K562 (cell line): ENCODE measurements around the gene SLC1A7. TPM values are rescaled to one million over a fixed set of nuclear protein-coding genes. Genes with fewer than 3 reads are reported as not detected.

Experiments used
- ATAC-seq: fragments of 200-7000 bp; cut with Tn5 transposase; 3 replicates; pipeline ENCODE4 v1.9.1; 2020; ENCODE audit warnings: moderate library complexity
- BruUV-seq: library from RNA; stranded (reverse); fragments of 400-500 nt; replicated peaks from 2 replicates; lab custom pipeline; 2021; lab: Mats Ljungman, UMichigan
- CTCF ChIA-PET: fragments of 300-600 bp; formaldehyde crosslinking; extraction: SDS; loops from one replicate; lab custom pipeline; 2021; ENCODE audit warnings: low intra/inter-chr PET ratio; lab: Yijun Ruan, JAX
- POLR2A ChIA-PET: fragments of 300-600, 350-650 bp; sonication (Branson Sonifier 250); formaldehyde crosslinking; extraction: SDS; loops from one replicate; lab custom pipeline; 2021; ENCODE audit warnings: antibody characterized with exemption, inconsistent platforms; lab: Yijun Ruan, JAX
- DNase-seq, 4 experiments: peaks; one replicate each; pipeline versions ENCODE4 v3.0.0 to v3.0.0-alpha.2; 2011 to 2018; ENCODE audit warnings: low spot score in 3 of 4, mixed read lengths in 3 of 4; ENCODE audit errors: extremely low read depth in 1 of 4
- FAIRE-seq: peaks from 2 replicates; lab custom pipeline; 2011; peaks lifted over from hg19 to GRCh38; lab: Jason Lieb, UNC
- H2AFZ ChIP-seq: 2 replicates; pipeline ENCODE4 v1.6.0; 2011; ENCODE audit warnings: low read depth, low read length, control low read depth, inconsistent platforms
- H3K27ac ChIP-seq: fragments of 200-600 bp; 3 replicates; pipeline ENCODE4 v1.8.0; 2011; ENCODE audit warnings: low read depth, mild to moderate bottlenecking, control low read depth, inconsistent platforms, low read length, moderate library complexity, mixed read lengths; ENCODE audit errors: extremely low read depth
- H3K27me3 ChIP-seq, 2 experiments: fragments of 300-600 bp in 1 of 2; 2 replicates in 1 of 2; 3 replicates in 1 of 2; pipeline versions ENCODE4 v1.6.0 to v1.8.0; 2011; ENCODE audit warnings: inconsistent platforms in 2 of 2, low read length in 2 of 2, mild to moderate bottlenecking in 1 of 2, mixed read lengths in 1 of 2, moderate library complexity in 1 of 2; ENCODE audit not compliant: control insufficient read depth in 2 of 2, insufficient read depth in 2 of 2
- H3K36me3 ChIP-seq: fragments of 300-600 bp; 3 replicates; pipeline ENCODE4 v1.8.0; 2011; ENCODE audit warnings: mild to moderate bottlenecking, low read length, inconsistent platforms; ENCODE audit not compliant: control insufficient read depth, insufficient read depth
- H3K4me1 ChIP-seq, 2 experiments: fragments of 200-600 bp in 1 of 2; replicated peaks in 1 of 2; 2 replicates in 1 of 2; 3 replicates in 1 of 2; pipeline versions ENCODE4 v1.5.1 to v1.8.0; 2011; ENCODE audit warnings: inconsistent platforms in 2 of 2, low read length in 2 of 2, mild to moderate bottlenecking in 1 of 2, mixed read lengths in 1 of 2, moderate library complexity in 1 of 2; ENCODE audit not compliant: control insufficient read depth in 2 of 2, insufficient read depth in 2 of 2
- H3K4me2 ChIP-seq: 2 replicates; pipeline ENCODE4 v1.6.1; 2011; ENCODE audit warnings: low read length, control low read depth, inconsistent platforms, mixed read lengths; ENCODE audit not compliant: insufficient read depth
- H3K4me3 ChIP-seq: fragments of 200-600 bp; sonication (generic), shearing (Covaris generic); 2 replicates; pipeline ENCODE4 v1.5.1; 2016; ENCODE audit warnings: control low read depth, inconsistent platforms
- H3K79me2 ChIP-seq: fragments of 200-600 bp; 3 replicates; pipeline ENCODE4 v1.8.0; 2011; ENCODE audit warnings: low read length, inconsistent platforms; ENCODE audit not compliant: control insufficient read depth, insufficient read depth
- H3K9ac ChIP-seq, 2 experiments: 2 replicates each; pipeline versions ENCODE4 v1.6.0 to v1.6.1; 2011; ENCODE audit warnings: low read depth in 2 of 2, low read length in 2 of 2, control low read depth in 1 of 2, inconsistent platforms in 1 of 2, mild to moderate bottlenecking in 1 of 2, mixed read lengths in 1 of 2; ENCODE audit not compliant: insufficient read depth in 1 of 2
- H3K9me1 ChIP-seq: one replicate; pipeline ENCODE4 v1.6.0; 2011; ENCODE audit warnings: inconsistent platforms, mild to moderate bottlenecking, low read length, moderate library complexity; ENCODE audit not compliant: control insufficient read depth, insufficient read depth
- H3K9me3 ChIP-seq: replicated peaks from 2 replicates; pipeline ENCODE4 v1.5.1; 2011; ENCODE audit warnings: low read depth, low read length, inconsistent platforms; ENCODE audit not compliant: control insufficient read depth, insufficient read depth
- H4K20me1 ChIP-seq: replicated peaks from 2 replicates; pipeline ENCODE4 v1.6.1; 2011; ENCODE audit warnings: low read length, inconsistent platforms, mixed read lengths; ENCODE audit not compliant: control insufficient read depth, insufficient read depth
- ADNP ChIP-seq: fragments of 200-800 bp; sonication (Bioruptor generic); IDR thresholded peaks from 2 replicates; pipeline ENCODE4 v1.6.1; 2016; ENCODE audit warnings: missing genetic modification characterization, missing compliant biosample characterization
- BCOR ChIP-seq: fragments of 450-650 bp; IDR thresholded peaks from 2 replicates; pipeline ENCODE4 v1.6.1; 2016
- CBX1 ChIP-seq: sonication (generic); IDR thresholded peaks from 2 replicates; pipeline ENCODE4 v1.6.1; 2016; ENCODE audit warnings: antibody characterized with exemption, low read depth, mild to moderate bottlenecking
- CEBPB ChIP-seq: fragments of 450-650 bp; IDR thresholded peaks from 2 replicates; pipeline ENCODE4 v1.6.1; 2016; ENCODE audit warnings: missing genetic modification characterization, missing compliant biosample characterization
- CHD4 ChIP-seq: fragments of 200-600 bp; sonication (generic); IDR thresholded peaks from 3 replicates; pipeline ENCODE4 v1.6.1; 2012; ENCODE audit warnings: low read depth, mild to moderate bottlenecking, mixed read lengths, low read length, inconsistent platforms; ENCODE audit not compliant: insufficient read depth, insufficient replicate concordance, poor library complexity, severe bottlenecking
- ESRRA ChIP-seq: fragments of 450-650 bp; IDR thresholded peaks from 2 replicates; pipeline ENCODE4 v1.6.1; 2014; ENCODE audit warnings: low read depth, mild to moderate bottlenecking, moderate library complexity, borderline replicate concordance
- EZH2 ChIP-seq: IDR thresholded peaks from 2 replicates; pipeline ENCODE4 v1.6.1; 2012; ENCODE audit warnings: low read depth, mild to moderate bottlenecking, inconsistent platforms, low read length, borderline replicate concordance
- HDAC2 ChIP-seq: fragments of 450-650 bp; IDR thresholded peaks from 2 replicates; pipeline ENCODE4 v1.6.1; 2016; ENCODE audit warnings: mild to moderate bottlenecking
- KDM1A ChIP-seq, 2 experiments: fragments of 450-650 bp; IDR thresholded peaks; 2 replicates each; pipeline ENCODE4 v1.6.1; 2016; ENCODE audit warnings: mild to moderate bottlenecking in 2 of 2
- L3MBTL2 ChIP-seq: fragments of 450-650 bp; IDR thresholded peaks from 2 replicates; pipeline ENCODE4 v1.6.1; 2016; ENCODE audit warnings: mild to moderate bottlenecking, moderate library complexity
- MTA3 ChIP-seq: fragments of 450-650 bp; formaldehyde crosslinking; IDR thresholded peaks from 2 replicates; pipeline ENCODE4 v1.6.1; 2017; ENCODE audit warnings: mild to moderate bottlenecking, borderline replicate concordance
- RBM25 ChIP-seq: fragments of 200-400 bp; formaldehyde crosslinking; IDR thresholded peaks from 2 replicates; pipeline ENCODE4 v1.6.1; 2018; ENCODE audit warnings: low read length, low read depth, moderate library complexity; ENCODE audit not compliant: severe bottlenecking
- RCOR1 ChIP-seq, 2 experiments: IDR thresholded peaks; 2 replicates each; pipeline ENCODE4 v1.6.1; 2012; ENCODE audit warnings: low read depth in 2 of 2, low read length in 2 of 2, borderline replicate concordance in 1 of 2, improper control_type of control experiment in 1 of 2
- SMARCA5 ChIP-seq: fragments of 450-650 bp; IDR thresholded peaks from 2 replicates; pipeline ENCODE4 v1.6.1; 2016
- TCF3 ChIP-seq: sonication (generic); formaldehyde crosslinking; IDR thresholded peaks from 2 replicates; pipeline ENCODE4 v1.4.0; 2020; ENCODE audit warnings: mild to moderate bottlenecking, missing genetic modification reagents
- ZBTB26 ChIP-seq: fragments of 450-650 bp; formaldehyde crosslinking; IDR thresholded peaks from 2 replicates; pipeline ENCODE4 v1.4.0; 2022; ENCODE audit warnings: missing genetic modification characterization
- ZFP36 ChIP-seq: fragments of 150-350 bp; IDR thresholded peaks from 2 replicates; pipeline ENCODE4 v1.6.1; 2018; ENCODE audit warnings: low read length, low read depth; ENCODE audit not compliant: partially characterized antibody
- ZNF277 ChIP-seq: fragments of 250-450 bp; sonication (Bioruptor Pico); IDR thresholded peaks from 2 replicates; pipeline ENCODE4 v1.8.0; 2022; ENCODE audit warnings: inconsistent platforms, mild to moderate bottlenecking, moderate library complexity, borderline replicate concordance
- WGBS: fragments of 100-300 bp; shearing (Covaris generic); methylation state at CpG from one replicate; pipeline ENCODE4 v1.1.6; 2016; ENCODE audit warnings: low coverage, mixed read lengths; ENCODE audit not compliant: insufficient coverage; ENCODE audit errors: missing lambda C conversion rate; 5-methylcytosine and 5-hydroxymethylcytosine counted together
- in situ Hi-C: fragments of 300-500 bp; cut with MboI; formaldehyde crosslinking; loops from 4 replicates; pipeline ENCODE4 v1.15.0; 2018; ENCODE audit warnings: inconsistent platforms, mixed read lengths
- intact Hi-C: fragments of 100-400 bp; cut with micrococcal nuclease; formaldehyde crosslinking; loops from 2 replicates; pipeline ENCODE4 v1.14.2; 2022
- polyA plus RNA-seq, 8 experiments: library from polyadenylated mRNA; depleted of rRNA in 4 of 8; stranded (reverse) in 5 of 8; unstranded in 3 of 8; fragments of >200 nt; fragmentation: Nextera tagmentation in 2 of 8; fragmentation: Illumina TruSeq in 1 of 8; extraction: Ambion mirVana in 2 of 8; extraction: Trizol in 1 of 8; gene quantifications; 2 replicates each; pipeline versions ENCODE4 v1.2.1 to v1.2.3, GENCODE V29; 2011 to 2014; ENCODE audit warnings: inconsistent platforms in 1 of 8, missing spikeins in 1 of 8
- total RNA-seq, 7 experiments: library from RNA; depleted of rRNA in 6 of 7; stranded (reverse); fragments of >200 nt in 6 of 7; fragmentation: Illumina TruSeq in 2 of 7; extraction: Trizol in 2 of 7; gene quantifications; 2 replicates each; pipeline versions ENCODE4 v1.2.1 to v1.2.3, GENCODE V29; 2011 to 2021; ENCODE audit warnings: low replicate concordance in 1 of 7

Gene SLC1A7
- total and polyA plus RNA-seq, 9 of the 15 experiments (the other 6 are each of a cell fraction or from before 2014, with no cell fraction given) = 0.07 TPM; not detected in 8

- Histone ChIP-seq H3K9me3 (peaks cover 6% of the 10 kb centered on the region), H2AFZ (no peak overlapping the region), H3K4me2 (no peak overlapping the region)
- no peak for FAIRE-seq
- TF ChIP-seq ESRRA (peak; percentile 68), CBX1 (peak; percentile 36; the same call in 1 of the 2 replicates), ADNP (peak; percentile 64; the same call in 1 of the 2 replicates), L3MBTL2 (no peak), ZFP36 (peak; percentile 89), HDAC2 (peak; percentile 65; the same call in 1 of the 2 replicates), EZH2 (no peak), ZBTB26 (CRISPR knock-in tag) (no peak), TCF3 (CRISPR knock-in tag) (no peak), MTA3 (no peak), CEBPB (no peak), CHD4 (peak; percentile 60), BCOR (peak; percentile 89), ZNF277 (CRISPR knock-in tag) (no peak), SMARCA5 (peak; percentile 60; the same call in 1 of the 2 replicates), KDM1A (IDR thresholded peaks at IDR 0.05) (peak in 1 of 2 experiments; percentile 65; a peak in 2 of 4 replicates), RBM25 (peak; percentile 78), RCOR1 (IDR thresholded peaks at IDR 0.05; ENCODE audit: borderline replicate concordance in 1 of 2, low read depth in 2 of 2, low read length in 2 of 2) (peak in 1 of 2 experiments; percentile 38; a peak in 1 of 4 replicates)
- TF ChIP-seq, all 486 proteins: peak for 11
- Histone ChIP-seq H3K79me2 (no peaks in the 10 kb centered on the region), H4K20me1 (no peaks in the 10 kb centered on the region), H3K27me3 (peaks cover 2 to 26% of the 10 kb centered on the region in 2 experiments; a peak in 3 of 5 replicates), H3K4me3 (no peak overlapping the region), H3K9ac (no peak overlapping the region), H3K4me1 (peaks cover 0 to 9% of the 10 kb centered on the region in 2 experiments; a peak in 4 of 5 replicates), H3K9me1 (no peaks in the 10 kb centered on the region), H3K27ac (no peak overlapping the region), H3K36me3 (no peaks in the 10 kb centered on the region)
- in situ Hi-C loops (no loop called here), intact Hi-C loops (no loop called here)
- CTCF ChIA-PET = no interaction called here
- DNase-seq (no peak), ATAC-seq (no peak)
- POLR2A ChIA-PET = interaction anchor here (0.6 to 0.9 kb wide), 4 partner anchors 12 to 312 kb away, joined by 3 to 4 read pairs (median 4); no protein-coding TSS in a partner anchor
- BruUV-seq = no TSS peak
- WGBS = 5% methylated on average over 9 of the region's 9 CpGs
Measured at GRCh38 chr1:53133261-53134041, 9.0 kb downstream of the SLC1A7 start.
